T-helper 9 cell (primary cell): ENCODE data around the gene CASP8.
"Not testable (repeated sequence)": the region's sequence is repeated elsewhere in the genome, so short reads cannot be mapped to it uniquely, and the experiment has no call there.

Source experiments
- DNase-seq: peaks from one replicate; pipeline ENCODE4 v3.0.0-alpha.2; 2020
- total RNA-seq, 2 donors: gene quantifications; one replicate each; lab custom pipeline; 2026; lab: John Stamatoyannopoulos, UW

Gene CASP8
- total RNA-seq: 153 to 330 reads per million in 2 donors

DNA sequence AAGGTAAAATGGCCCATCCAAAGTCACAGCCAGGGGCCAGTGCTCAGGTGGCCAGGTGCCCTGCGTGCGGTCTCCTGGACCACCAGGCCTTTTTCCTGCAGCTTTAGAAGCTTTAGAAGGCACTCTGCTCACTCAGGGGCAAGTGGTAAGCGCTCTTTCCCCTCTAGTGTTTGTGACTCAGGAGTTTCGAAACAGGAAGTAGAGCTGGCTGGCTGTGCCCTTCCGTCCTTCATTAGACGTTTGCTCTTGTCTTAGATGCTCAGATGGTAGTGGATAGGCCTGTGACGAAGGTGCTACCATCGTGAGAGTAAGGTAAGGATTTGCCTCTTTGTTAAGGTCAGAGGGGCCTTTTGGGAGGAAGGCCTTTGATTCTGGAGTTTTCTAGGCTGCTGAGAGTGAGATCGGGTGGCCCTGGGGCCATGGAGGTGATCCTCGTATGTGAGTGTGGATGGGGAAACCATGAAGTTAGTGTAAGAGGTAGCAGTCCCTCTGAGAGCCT lies at the start of gene CASP8:
TSS of gene CASP8 (plus strand) at position 235 of the 499 bp plus-strand sequence. CDS start 5,951 bp downstream, outside the sequence.
- DNase-seq: peak; percentile 61

DNA sequence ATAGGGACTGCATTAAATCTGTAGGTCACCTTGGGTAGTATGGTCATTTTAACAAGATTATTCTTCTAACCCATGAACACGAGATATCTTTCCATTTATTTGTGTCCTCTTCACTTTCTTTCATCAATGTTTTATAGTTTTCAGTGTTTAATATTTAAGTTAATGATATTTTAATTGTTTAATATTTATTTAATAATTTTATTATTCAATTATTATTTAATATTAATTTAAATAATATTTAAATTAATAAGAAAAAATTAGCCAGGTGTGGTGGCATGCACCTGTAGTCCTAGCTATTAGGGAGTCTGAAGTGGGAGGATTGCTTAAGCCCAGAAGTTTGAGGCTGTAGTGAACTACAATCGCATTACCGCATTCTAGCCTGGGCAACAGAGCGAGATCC lies 44.4 kb upstream of the CASP8 start:
- no peak for DNase-seq

DNA sequence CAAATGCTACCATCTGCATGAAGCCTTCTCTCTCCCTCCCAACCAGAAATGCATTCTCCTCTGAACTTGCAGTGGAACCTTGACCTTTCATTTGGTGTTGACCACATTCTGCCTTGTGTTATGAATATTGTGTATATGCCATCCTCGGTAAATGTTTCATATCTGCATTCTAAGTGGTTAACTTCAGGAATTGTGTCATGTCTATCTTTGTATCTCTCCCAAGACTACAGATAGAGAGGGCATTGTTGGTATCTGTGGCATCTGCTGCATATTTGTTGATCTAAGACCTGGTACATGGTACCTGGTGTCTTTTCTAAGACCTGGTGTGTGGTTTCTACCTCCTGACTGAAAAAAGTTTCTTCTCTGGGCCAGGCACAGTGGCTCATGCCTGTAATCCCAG lies 43.4 kb upstream of the CASP8 start:
- no peak for DNase-seq

DNA sequence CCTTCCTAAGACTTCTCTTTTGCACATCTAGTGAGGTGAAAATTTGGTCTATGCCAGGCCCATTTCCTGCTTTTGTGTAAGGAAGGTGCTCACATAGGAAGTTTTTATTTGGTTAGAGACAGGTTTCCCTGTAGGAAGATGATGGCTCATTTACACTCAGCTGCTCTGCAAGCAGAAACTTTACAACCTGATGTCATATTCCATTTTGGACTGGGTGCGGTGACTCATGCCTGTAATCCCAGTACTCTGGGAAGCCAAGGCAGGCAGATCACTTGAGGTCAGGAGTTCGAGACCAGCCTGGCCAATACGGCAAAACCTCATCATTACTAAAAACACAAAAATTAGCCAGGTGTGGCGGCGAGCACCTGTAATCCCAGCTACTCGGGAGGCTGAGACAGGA lies 41.6 kb upstream of the CASP8 start:
- no peak for DNase-seq

DNA sequence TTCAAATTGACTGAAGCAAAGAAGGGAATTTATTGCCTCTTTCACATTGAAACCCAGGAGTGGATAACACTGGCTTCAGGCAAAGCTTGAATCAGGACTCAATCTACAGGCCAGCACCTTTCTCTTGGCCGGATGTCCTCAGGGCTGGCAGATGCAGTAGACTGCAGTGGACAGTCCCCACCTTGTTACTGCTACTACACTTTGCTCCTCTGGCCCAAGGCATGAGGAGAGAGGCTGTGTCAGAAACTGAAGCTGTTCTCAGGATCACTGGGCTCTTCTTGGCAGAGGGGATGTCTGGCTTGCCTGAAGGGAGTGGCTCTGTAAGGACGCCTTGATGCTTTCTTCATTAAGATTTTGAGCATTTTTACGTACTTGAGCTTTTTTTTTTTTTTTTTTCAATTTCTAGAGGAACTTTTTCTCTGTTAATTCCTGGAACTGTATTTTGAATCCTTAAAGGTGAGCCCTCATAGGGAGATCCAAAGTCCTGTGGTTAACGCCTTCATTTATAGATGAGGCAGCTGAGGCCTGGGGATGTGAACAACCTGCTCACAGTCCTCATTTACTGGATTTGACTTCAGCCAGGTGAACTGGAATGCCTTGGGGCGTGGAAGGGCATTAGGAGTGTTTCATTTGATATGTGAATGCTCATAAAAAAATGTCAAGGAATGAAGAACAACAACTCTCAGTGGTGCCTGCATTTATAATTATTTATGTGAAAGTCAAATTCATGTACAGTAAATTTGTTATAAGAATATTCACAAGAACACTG lies 40.8 kb upstream of the CASP8 start:
- DNase-seq: no peak

DNA sequence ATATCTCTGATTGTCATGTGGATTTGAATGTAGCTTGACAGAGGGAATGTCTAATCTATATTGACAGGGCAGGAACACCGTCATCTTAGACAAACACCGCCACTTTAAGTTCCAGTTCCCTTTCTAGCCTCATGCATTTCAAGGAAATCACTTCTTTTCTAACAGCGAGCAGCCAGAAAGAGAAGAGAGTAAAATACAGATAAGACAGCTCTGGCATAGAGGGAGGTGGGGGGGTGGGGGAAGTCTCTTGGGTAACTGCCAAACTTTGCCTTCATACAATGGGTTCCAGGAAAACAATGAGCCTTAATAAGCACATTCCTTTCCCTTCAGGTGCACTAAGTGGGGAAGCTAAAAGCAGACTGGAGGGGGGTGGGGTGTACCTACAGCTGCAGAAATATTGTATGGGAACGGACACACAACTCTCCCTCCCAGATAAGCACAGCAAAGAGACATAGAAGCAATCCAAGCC lies 40.2 kb upstream of the CASP8 start:
- DNase-seq: no peak

DNA sequence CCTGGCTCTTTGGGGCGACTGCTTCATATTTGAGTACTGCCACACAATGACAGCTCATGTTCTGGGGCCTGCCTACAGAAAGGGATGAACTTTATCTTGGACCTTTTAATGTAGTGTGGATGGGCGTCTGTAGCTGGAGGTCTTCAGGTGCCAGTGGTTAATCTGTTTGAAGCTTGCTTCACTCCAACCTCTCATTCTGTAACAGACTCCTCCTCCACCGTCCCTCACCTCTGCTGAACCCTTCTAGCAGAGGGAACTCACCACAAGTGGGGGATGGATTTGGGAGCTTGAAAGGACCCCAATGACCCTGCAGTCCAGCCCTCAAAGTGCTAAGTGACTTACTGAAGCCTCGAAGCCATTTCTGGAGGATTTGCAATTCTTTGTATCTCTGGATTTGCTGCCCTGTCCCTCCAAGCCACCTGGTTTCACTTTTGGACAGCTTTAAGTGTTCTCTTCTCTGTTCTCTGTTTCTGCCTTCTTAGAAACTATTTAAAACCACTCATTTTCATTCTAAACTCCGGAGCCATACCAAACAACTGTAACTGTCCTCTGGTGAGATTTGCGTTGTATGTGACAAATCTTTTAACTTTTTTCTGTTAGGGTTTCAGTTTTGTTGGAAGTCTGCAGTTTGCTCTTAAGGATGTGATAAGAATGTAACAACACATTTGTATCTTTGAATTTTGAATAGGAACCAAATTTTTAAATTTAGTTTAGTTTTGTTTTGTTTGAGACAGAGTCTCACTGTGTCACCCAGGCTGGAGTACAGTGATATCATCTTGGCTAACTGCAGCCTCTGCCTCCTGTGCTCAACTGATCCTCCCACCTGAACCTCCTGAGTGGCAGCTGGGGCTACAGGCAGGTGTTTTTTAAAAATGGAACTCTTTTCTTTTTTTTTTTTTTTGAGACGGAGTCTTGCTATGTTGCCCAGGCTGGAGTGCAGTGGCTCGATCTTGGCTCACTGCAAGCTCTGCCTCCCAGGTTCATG lies 37.0 kb upstream of the CASP8 start:
- DNase-seq: no peak

DNA sequence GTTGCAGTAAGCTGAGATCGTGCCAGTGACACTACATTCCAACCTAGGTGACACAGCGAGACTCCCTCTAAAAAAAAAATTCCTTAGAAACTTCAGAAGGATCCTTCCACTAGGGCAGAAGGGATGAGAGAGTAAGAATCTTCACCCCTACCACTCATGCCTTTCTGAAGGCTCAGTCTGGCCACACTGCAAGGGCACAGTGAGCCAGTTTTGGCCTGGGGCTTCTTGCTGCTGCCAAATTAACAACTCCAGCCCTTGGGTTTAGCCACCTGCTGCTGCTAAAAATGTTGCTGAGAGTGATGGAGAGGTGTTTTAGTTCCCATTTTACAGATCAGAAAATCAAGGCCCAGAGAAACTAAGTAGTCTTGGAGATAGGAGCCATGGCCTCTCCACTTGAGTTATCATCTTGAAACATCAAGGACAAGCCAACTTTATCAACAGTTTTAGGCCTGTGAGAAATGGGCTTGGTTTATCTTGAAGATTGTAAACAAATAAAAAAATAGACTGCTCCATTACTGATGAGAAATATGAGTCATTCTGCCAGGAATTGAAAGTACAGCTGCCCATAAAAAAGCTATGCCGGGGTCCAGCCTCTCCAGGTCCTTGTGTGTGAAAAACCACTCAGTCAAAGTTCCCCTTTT lies 31.9 kb upstream of the CASP8 start:
- DNase-seq: no peak

DNA sequence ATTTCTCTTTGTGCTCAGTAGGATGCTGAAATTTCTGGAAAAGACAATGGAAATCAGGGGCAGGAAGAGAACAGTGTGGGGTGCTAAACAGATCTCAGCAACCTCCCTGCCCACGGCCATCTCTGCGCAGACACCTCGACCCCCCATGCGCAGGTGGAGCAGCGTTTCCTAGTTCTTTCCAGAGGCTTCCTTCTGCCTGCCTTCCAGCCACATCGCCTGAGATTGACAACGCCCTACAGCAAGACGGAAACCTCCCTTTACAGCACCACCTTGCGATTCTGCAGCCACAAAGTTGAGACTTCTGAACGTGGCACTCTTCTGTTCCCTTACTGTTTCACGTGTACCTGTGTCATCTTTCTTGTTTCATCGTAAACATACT lies 31.4 kb upstream of the CASP8 start:
- DNase-seq: no peak

DNA sequence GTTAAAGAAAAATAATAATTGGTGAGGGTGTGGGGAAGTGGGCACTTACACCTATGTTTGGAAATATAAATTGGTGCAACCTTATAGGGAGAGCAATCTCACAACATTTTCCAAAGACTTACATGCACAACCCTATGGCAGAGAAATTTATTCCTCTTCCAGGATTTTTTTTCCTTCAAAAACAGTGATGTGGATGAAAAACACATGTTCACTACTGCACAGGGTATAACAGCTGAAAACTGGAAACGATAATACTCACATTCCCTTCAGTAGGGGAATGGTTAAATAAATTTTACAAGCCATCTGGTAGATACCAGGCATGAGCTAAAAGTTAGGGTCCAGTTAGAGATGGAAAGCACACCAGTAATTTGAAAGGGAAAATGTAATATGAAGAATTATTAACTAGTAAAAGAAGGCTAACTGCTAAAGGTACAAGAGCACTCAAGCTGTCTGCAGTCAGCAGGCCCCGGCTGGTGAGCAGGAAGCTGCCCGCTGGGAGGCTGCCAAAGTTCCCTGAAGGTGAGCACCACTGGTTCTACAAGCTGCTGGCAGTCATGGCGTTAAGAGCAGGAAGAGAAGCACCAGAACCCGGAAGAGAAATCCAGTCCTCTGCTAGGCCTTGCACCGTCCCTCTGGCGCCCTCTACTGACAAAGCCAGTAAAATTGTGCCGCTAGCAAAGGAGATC lies 28.4 kb upstream of the CASP8 start:
- peak; percentile 93 for DNase-seq

DNA sequence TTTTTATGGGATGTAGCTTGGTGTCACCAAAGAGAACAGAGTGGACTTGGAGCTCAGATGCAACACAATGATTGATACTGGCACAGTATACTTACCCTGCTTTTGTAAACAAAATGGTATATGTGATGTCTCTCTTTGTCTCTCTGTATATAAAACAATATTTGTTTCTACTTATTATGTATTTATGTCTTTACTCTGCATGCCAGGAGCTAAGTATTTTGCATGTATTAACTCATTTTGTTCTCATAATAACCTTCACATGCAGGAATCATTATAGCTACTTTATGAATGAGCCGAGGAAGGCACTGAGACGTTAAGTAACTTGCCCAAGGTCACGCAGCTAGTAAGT lies 27.9 kb upstream of the CASP8 start:
- DNase-seq: no peak

DNA sequence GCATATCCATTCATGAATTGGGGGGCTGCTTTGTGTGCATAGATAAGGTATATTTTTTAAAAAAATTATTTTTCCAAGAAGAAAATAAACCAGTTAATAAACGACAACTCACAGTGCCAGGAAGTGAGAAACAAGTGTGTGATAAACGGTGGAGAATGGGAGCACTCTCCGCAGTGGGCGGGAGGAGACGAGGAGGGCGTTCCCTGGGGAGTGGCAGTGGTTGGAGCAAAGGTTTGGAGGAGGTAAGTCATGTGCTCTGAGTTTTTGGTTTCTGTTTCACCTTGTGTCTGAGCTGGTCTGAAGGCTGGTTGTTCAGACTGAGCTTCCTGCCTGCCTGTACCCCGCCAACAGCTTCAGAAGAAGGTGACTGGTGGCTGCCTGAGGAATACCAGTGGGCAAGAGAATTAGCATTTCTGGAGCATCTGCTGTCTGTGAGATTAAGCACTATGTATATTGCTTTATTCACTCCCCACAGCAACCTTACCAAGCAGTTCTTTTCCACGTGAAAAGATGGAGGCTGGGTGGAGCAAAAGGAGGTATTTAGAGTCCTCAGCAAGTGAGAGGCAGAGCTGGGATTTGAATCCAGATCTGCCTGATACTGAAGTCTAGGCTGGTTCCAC lies 27.0 kb upstream of the CASP8 start:
- DNase-seq: peak; percentile 78

DNA sequence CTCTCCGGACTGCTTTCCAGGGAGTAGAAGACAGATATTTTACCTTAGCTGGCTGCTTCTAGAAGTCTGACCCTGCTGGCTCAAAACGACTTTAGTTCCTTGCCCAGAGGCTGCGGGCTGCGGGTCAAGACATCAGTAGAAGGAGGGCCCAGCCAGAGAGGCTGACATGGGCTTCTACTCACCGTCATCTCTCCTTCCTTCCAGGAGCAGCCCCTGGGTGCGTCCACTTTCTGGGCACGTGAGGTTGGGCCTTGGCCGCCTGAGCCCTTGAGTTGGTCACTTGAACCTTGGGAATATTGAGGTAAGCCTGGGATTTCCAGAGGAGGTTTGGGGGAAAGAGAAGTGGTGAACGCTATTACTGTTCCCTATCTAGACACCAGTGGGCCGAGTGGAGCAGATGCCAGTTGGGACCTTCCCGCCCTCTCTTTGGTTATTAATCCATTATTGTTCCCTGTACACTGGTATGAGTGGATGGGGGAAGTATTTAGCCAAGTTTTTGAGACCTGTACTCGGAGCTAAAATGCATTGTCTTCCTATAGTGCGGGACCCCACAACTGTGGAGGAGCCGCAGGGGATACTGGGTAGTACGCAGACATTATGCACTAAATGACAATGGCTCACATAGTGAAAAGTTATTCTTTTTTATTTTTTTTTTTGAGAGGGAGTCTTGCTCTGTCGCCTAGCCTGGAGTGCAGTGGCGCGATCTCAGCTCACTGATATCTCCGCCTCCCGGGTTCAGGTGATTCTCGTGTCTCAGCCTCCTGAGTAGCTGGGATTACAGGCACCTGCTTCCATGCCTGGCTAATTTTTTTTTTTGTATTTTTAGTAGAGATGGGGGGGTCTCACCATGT lies 26.3 kb upstream of the CASP8 start:
- DNase-seq: no peak

DNA sequence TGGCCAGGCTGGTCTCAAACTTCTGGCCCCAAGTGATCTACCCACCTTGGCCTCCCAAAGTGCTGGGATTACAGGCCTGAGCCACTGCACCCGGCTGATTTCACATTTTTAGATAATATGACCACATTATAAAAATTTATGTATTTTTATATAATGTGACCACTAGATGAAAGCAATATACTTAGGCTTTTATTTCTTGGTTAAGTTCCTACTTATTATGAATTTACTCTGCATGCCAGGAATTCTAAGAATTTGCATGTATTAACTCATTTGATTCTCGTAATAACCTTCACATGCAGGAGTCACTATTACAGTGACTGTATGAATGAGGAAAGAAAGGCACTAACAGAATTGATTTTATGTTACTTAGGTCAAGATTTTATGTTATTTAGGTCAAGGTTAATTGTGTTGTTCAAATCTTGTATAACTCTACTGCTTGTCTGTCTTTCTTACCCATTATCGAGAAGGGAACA lies 25.6 kb upstream of the CASP8 start:
- DNase-seq: no peak

DNA sequence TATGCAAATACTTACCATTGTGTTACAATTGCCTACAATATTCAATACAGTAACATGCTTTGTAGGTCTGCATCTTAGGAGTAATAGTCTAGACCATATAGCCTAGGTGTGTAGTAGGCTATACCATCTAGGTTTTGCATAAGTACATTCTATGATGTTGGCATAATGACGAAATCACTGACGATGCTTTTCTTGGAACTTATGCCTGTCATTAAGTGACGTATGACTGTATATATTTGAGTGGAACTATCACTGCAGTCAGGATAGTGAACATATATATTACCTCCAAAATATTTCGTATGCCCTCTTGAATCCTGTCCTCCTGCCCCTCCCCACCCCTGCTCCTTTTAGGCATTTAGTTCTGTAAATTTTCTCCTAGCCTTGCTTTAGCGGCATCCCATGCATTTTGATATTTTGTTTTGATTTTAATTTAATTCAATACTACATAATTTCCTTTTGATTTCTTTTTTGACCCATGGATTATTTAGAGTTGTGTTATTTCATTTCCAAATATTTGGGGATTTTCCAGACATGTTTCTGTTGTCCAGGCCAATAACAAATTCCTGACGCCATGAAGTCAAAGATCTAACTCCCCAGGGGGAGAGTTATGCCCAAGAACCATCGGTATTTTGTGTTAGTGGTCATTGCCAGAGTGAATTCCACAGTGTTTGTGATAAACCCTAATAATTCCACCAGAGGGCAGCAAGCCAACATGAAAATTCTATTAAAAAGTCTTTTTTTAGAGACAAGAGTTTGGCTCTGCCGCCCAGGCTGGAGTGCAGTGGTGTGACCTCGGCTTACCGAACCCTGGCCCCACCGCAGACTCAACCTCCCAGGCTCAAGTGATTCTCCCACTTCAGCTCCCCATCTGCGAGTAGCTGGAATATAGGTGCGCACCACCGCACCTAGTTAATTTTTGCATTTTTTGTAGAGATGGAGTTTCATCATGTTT lies 24.2 kb upstream of the CASP8 start:
- peak; percentile 21 for DNase-seq

DNA sequence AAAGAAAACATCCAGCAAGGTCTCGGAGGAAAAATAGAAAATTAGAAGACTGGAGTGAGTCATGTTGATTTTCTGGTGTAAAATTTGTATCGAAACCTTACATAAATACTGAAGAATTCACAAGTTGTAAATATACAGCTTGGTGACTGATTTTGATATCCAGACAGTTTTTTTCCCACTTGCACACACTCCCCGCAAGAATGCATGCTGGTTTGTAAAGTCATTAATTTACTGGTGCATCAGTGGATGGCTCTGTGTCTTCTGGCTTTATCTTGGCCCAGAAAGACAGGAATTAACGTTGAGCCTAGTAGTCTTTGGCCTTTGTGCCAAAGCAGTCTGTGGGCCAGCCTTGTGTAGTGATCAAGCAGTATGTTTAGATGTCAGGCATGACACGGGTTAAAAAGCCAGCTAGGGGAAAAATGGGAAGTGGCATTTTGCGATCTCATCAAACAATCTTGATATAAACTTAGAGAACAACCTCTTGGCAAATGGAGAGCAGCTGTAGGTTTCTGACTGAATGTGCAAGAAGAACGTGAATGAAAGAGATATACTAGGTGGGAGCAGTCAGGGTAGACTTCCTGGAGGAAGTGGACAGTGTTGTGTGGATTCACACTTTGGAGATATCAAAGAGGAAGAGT lies 22.7 kb upstream of the CASP8 start:
- DNase-seq: no peak

DNA sequence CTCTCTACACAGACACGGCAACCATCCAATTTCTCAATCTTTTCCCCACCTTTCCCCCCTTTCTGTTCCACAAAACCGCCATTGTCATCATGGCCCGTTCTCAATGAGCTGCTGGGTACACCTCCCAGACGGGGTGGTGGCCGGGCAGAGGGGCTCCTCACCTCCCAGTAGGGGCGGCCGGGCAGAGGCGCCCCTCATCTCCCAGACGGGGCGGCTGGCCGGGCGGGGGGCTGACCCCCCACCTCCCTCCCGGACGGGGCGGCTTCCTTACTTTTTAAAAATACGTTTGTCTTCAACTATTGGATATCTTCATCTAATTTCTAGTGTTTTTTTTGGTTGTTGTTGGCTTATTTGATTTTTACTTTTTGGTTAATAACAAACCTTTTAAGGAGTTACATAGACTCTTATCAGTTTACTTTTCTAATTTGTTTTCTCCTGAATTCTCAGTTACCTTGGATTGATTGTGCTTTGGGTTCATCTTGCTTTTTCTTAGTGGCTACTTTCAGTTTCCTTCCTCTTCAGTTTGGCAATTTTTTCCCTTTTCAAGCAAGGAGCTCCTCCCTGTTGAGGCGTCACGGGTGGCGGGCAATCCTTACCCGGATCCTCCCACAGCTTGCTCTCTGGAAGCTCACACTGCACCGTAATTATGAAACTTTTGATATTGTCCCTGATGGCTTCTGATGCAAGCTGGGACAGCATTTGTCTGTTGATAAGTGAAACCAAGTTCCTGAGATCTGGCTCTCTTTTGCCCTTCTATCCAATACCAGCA lies 21.0 kb upstream of the CASP8 start:
- not testable (repeated sequence) for DNase-seq

DNA sequence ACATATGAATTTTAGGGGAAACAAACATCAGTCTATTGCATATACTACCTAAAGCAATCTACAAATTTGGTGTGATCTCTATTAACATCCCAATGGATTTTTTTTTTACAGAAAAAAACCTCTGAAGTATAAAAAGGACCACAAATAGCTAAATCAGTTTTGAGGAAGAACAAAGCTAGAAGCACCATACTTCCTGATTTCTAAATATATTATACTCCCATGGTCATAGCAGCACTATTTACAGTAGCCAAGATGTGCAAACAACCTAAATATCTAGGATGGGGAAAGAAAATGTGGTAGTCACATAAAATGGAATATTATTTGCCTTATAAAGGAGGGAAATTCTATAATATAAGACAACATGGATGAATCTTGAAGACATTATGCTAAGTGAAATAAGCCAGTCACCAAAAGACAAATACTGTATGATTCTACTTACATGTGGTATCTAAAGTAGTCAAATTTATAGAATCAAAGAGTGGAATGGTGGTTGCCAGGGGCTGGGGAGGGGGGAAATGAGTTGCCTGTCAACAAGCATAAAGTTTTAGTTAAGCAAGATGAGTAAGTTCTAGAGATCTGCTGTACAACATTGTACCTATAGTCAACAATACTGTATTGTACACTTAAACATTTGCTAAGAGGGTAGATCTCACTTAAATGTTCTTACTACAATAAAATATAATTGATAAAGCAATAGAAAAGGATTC lies 17.6 kb upstream of the CASP8 start:
- DNase-seq: no peak
